A549 (cell line): Measurements from ENCODE around the gene IGSF10. TPM values are rescaled to one million over a fixed set of nuclear protein-coding genes. Genes with fewer than 3 reads are reported as not detected.

Experiments used
- ATAC-seq, 2 experiments: fragments of 200-7000 bp in 1 of 2; fragments of >200 bp in 1 of 2; cut with Nextera tagmentation in 1 of 2; cut with Tn5 transposase in 1 of 2; 3 replicates each; pipeline versions ENCODE4 v1.8.0 to v1.9.1; 2018 to 2020; ENCODE audit warnings: mild to moderate bottlenecking in 1 of 2, moderate library complexity in 1 of 2
- CTCF ChIA-PET: fragments of 300-600 bp; sonication (Branson Sonifier 250); formaldehyde crosslinking; extraction: SDS; loops from one replicate; lab custom pipeline; 2021; ENCODE audit warnings: antibody characterized with exemption, inconsistent platforms; lab: Yijun Ruan, JAX
- POLR2A ChIA-PET: fragments of 350-600 bp; formaldehyde crosslinking; extraction: SDS; loops from one replicate; lab custom pipeline; 2021; ENCODE audit warnings: antibody characterized with exemption, inconsistent platforms; lab: Yijun Ruan, JAX
- DNase-seq, 2 experiments: peaks; one replicate each; pipeline versions ENCODE4 v3.0.0 to v3.0.0-alpha.2; 2011 to 2016; ENCODE audit warnings: low read depth in 1 of 2, low spot score in 1 of 2
- FAIRE-seq: peaks from 2 replicates; lab custom pipeline; 2011; peaks lifted over from hg19 to GRCh38; lab: Jason Lieb, UNC
- H3K27ac ChIP-seq, 2 experiments: fragments of >200 bp; sonication (Bioruptor Twin); formaldehyde crosslinking; 3 replicates each; pipeline ENCODE4 v1.5.1; 2016 to 2017
- H3K4me1 ChIP-seq: fragments of >200 bp; sonication (Bioruptor Twin); formaldehyde crosslinking; 3 replicates; pipeline ENCODE4 v1.6.1; 2016
- H3K4me2 ChIP-seq: fragments of >200 bp; sonication (Bioruptor Twin); formaldehyde crosslinking; 3 replicates; pipeline ENCODE4 v1.6.1; 2016
- H3K4me3 ChIP-seq: fragments of >200 bp; sonication (Bioruptor Twin); formaldehyde crosslinking; 3 replicates; pipeline ENCODE4 v1.5.1; 2016
- H3K9me3 ChIP-seq: fragments of >200 bp; sonication (Bioruptor Twin); formaldehyde crosslinking; 3 replicates; pipeline ENCODE4 v1.6.1; 2016
- EP300 ChIP-seq, 2 experiments: fragments of >200 bp; sonication (Bioruptor Twin); formaldehyde crosslinking; IDR thresholded peaks; 2 replicates in 1 of 2; 3 replicates in 1 of 2; pipeline ENCODE4 v1.6.1; 2016 to 2017
- FOSL2 ChIP-seq, 2 experiments: fragments of 450-650 bp in 1 of 2; fragments of >200 bp in 1 of 2; sonication (Bioruptor Twin) in 1 of 2; formaldehyde crosslinking; IDR thresholded peaks; 2 replicates each; pipeline versions ENCODE4 v1.5.0 to v1.6.1; 2016 to 2020; ENCODE audit warnings: mild to moderate bottlenecking in 1 of 2, moderate library complexity in 1 of 2
- GATA3 ChIP-seq: IDR thresholded peaks from 2 replicates; pipeline ENCODE4 v1.6.1; 2012; ENCODE audit warnings: borderline replicate concordance
- JUN ChIP-seq, 2 experiments: fragments of >200 bp; sonication (Bioruptor Twin); formaldehyde crosslinking; IDR thresholded peaks; 2 replicates in 1 of 2; 3 replicates in 1 of 2; pipeline ENCODE4 v1.6.1; 2016 to 2017
- JUNB ChIP-seq: fragments of >200 bp; sonication (Bioruptor Twin); formaldehyde crosslinking; IDR thresholded peaks from 2 replicates; pipeline ENCODE4 v1.6.1; 2016
- MAZ ChIP-seq: fragments of 150-350 bp; IDR thresholded peaks from 2 replicates; pipeline ENCODE4 v1.6.1; 2014; ENCODE audit warnings: antibody characterized with exemption, low read depth, low read length, borderline replicate concordance
- RAD21 ChIP-seq, 2 experiments: fragments of >200 bp in 1 of 2; sonication (Bioruptor Twin) in 1 of 2; formaldehyde crosslinking in 1 of 2; IDR thresholded peaks in 1 of 2; conservative IDR thresholded peaks in 1 of 2; 2 replicates in 1 of 2; 3 replicates in 1 of 2; pipeline ENCODE4 v1.6.1; 2012 to 2018; ENCODE audit warnings: inconsistent platforms in 1 of 2
- SMC3 ChIP-seq: fragments of >200 bp; sonication (Bioruptor Twin); formaldehyde crosslinking; IDR thresholded peaks from 3 replicates; pipeline ENCODE4 v1.6.1; 2018; ENCODE audit warnings: inconsistent platforms
- TP53 ChIP-seq: fragments of 250-450 bp; sonication (Bioruptor Pico); IDR thresholded peaks from 2 replicates; pipeline ENCODE4 v1.5.0; 2021; ENCODE audit warnings: mild to moderate bottlenecking, moderate library complexity
- ZC3H11A ChIP-seq: fragments of 450-650 bp; IDR thresholded peaks from 2 replicates; pipeline ENCODE4 v1.6.1; 2014; ENCODE audit warnings: antibody characterized with exemption, mild to moderate bottlenecking
- ZFP36 ChIP-seq: fragments of 450-650 bp; IDR thresholded peaks from 2 replicates; pipeline ENCODE4 v1.6.1; 2014; ENCODE audit warnings: borderline replicate concordance; ENCODE audit not compliant: partially characterized antibody
- WGBS: methylation state at CpG from one replicate; pipeline ENCODE4 v1.1.6; 2017; ENCODE audit errors: missing lambda C conversion rate; 5-methylcytosine and 5-hydroxymethylcytosine counted together
- polyA plus RNA-seq, 4 experiments: library from polyadenylated mRNA; depleted of rRNA in 3 of 4; stranded (reverse); fragments of >200 nt; fragmentation: RNase III in 1 of 4; extraction: RNeasy Plus Mini Kit Qiagen cat#74134 plus additional on column Dnase treatment in 1 of 4; gene quantifications; 2 replicates in 3 of 4; 3 replicates in 1 of 4; pipeline ENCODE4 v1.2.3, GENCODE V29; 2011 to 2017
- TF ChIP-seq, protein P1 (sequence below): fragments of >200 bp; sonication (Bioruptor Twin); formaldehyde crosslinking; IDR thresholded peaks from 3 replicates; pipeline ENCODE4 v1.5.1; 2016
- TF ChIP-seq, protein P2 (sequence below): fragments of 250-450 bp; sonication (Bioruptor Pico); IDR thresholded peaks from 2 replicates; pipeline ENCODE4 v1.5.0; 2021; ENCODE audit warnings: mild to moderate bottlenecking, moderate library complexity, borderline replicate concordance
- TF ChIP-seq, protein P3 (sequence below): fragments of >200 bp; sonication (Bioruptor Twin); formaldehyde crosslinking; IDR thresholded peaks from 2 replicates; pipeline ENCODE4 v1.6.1; 2016
- TF ChIP-seq, protein P4 (sequence below): fragments of 450-650 bp; IDR thresholded peaks from 2 replicates; pipeline ENCODE4 v1.6.1; 2014; ENCODE audit warnings: antibody characterized with exemption

Gene IGSF10
- polyA plus RNA-seq, 2 of the 4 experiments (the other 2 are of a cell fraction) = 0.61 to 2.9 TPM

DNA sequence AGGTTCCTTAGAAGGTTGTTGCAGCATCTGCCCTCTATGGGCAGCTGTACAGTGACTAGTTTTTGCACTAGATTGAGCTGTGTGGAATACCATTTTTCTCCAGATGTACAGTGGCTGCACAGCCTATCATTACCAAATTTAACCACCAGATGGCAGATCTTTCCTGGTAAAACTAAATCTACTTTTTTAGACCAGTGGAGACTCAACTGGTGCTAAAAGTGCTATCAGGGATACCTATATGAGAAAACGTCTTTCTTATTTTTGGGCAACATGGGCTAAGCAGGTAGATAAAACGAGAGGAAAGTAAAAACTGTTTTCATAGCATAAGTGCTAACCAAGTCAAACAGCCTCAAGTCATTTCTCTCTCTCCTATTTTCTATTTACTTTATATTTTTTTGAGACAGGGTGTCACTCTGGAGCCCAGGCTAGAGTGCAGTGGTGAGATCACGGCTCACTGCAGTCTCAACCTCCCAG, 21.2 kb downstream of the IGSF10 start:
- peak overlapping the region; percentile 16; the same call in 1 of the 3 replicates for H3K4me2 ChIP-seq
- DNase-seq (peak; percentile 50 to 76), ATAC-seq (peak; percentile 98 to 99), FAIRE-seq (no peak)
- TF ChIP-seq SMC3 (peak; percentile 91), MAZ (no peak), RAD21 (conservative IDR thresholded peaks at IDR 0.05 in 1 of 2, IDR thresholded peaks at IDR 0.05 in 1 of 2) (peak; percentile 85 to 88)
- TF ChIP-seq, protein P1, sequence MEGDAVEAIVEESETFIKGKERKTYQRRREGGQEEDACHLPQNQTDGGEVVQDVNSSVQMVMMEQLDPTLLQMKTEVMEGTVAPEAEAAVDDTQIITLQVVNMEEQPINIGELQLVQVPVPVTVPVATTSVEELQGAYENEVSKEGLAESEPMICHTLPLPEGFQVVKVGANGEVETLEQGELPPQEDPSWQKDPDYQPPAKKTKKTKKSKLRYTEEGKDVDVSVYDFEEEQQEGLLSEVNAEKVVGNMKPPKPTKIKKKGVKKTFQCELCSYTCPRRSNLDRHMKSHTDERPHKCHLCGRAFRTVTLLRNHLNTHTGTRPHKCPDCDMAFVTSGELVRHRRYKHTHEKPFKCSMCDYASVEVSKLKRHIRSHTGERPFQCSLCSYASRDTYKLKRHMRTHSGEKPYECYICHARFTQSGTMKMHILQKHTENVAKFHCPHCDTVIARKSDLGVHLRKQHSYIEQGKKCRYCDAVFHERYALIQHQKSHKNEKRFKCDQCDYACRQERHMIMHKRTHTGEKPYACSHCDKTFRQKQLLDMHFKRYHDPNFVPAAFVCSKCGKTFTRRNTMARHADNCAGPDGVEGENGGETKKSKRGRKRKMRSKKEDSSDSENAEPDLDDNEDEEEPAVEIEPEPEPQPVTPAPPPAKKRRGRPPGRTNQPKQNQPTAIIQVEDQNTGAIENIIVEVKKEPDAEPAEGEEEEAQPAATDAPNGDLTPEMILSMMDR = peak; percentile 61
- H3K4me3 ChIP-seq = no peak overlapping the region
- H3K4me1 ChIP-seq = peaks cover 13% of the 10 kb centered on the region
- no peaks in the 10 kb centered on the region for H3K9me3 ChIP-seq
- peak overlapping the region; percentile 41 to 66; a peak in 4 of 6 replicates for H3K27ac ChIP-seq
- ChIA-PET POLR2A (interaction anchor here (1.0 kb wide), 1 partner anchor 397 kb away, joined by 3 read pairs; no protein-coding TSS in a partner anchor), CTCF (interaction anchor here (0.5 to 6.7 kb wide), 28 partner anchors 9 to 914 kb away, joined by 3 to 71 read pairs (median 5); no protein-coding TSS in a partner anchor)
- WGBS = 11% methylated on average over 3 of the region's 3 CpGs

DNA sequence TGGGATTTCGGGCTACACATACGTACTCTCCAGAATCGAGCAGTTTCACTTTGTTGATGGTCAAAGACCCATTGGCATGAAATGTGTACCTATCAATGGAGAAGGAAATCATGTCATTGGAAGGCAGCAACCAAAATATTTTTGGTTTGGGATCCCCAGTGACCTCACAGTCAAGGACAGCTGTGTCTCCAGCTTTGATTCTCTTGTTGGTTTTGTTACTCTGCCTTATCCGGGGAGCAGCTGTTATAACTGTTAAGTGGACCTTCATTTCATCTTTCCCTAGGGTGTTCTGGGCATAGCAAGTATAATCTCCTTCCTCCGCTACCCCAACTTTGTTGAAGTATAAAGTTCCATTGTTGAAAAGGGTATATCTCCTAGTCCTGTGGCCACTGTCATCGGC, 23.0 kb downstream of the IGSF10 start:
- DNase-seq (no peak), FAIRE-seq (no peak), ATAC-seq (no peak)
- WGBS = 94% methylated on average over 6 of the region's 6 CpGs
- H3K4me1 ChIP-seq = peaks cover 31% of the 10 kb centered on the region
- no peaks in the 10 kb centered on the region for H3K9me3 ChIP-seq
- POLR2A ChIA-PET = no interaction called here
- H3K4me2 ChIP-seq = no peak overlapping the region
- no peak for TF ChIP-seq ZFP36
- TF ChIP-seq, protein P2, sequence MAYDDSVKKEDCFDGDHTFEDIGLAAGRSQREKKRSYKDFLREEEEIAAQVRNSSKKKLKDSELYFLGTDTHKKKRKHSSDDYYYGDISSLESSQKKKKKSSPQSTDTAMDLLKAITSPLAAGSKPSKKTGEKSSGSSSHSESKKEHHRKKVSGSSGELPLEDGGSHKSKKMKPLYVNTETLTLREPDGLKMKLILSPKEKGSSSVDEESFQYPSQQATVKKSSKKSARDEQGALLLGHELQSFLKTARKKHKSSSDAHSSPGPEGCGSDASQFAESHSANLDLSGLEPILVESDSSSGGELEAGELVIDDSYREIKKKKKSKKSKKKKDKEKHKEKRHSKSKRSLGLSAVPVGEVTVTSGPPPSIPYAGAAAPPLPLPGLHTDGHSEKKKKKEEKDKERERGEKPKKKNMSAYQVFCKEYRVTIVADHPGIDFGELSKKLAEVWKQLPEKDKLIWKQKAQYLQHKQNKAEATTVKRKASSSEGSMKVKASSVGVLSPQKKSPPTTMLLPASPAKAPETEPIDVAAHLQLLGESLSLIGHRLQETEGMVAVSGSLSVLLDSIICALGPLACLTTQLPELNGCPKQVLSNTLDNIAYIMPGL = no peak
- TF ChIP-seq, protein P3, sequence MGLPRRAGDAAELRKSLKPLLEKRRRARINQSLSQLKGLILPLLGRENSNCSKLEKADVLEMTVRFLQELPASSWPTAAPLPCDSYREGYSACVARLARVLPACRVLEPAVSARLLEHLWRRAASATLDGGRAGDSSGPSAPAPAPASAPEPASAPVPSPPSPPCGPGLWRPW = no peak
- H3K27ac ChIP-seq = no peak overlapping the region
- CTCF ChIA-PET = interaction anchor here (1.0 to 6.7 kb wide), 8 partner anchors 12 to 1006 kb away, joined by 3 to 71 read pairs (median 18); no protein-coding TSS in a partner anchor
- H3K4me3 ChIP-seq = no peak overlapping the region

DNA sequence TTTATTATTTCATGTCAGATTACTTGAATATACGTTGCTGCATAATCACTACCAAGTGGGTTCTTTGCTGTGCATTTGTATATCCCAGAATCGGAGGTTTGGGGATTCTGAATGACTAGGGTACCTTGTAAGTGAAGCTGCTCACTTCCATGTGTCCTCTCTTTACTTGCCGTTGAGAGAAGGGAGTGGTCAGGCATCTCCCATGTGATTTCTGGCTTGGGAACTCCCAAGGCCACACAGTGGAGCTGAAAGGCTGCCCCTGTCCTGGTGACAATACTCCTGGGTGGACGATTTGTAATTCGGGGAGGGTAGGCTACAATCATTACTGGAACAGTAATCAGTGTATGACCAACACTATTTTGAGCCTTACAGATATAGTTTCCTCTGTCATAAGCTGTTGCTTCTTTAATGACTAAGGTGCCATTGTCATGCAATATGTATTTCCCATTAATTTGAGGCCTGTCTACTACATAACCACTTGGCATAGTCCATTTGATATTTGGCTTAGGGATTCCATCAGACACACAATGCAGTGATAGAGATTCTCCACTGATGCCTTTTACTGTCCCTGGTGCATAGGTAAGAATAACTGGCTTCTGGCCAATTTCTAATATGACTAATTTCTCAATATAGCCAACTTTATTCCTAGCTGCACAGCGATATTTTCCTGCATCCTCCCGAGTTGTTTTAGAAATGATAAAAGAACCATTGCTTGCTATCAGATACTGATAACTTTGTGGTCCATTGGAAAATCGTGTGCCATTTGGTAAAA, 24.0 kb downstream of the IGSF10 start:
- peaks cover 38% of the 10 kb centered on the region for H3K4me1 ChIP-seq
- ATAC-seq = no peak

DNA sequence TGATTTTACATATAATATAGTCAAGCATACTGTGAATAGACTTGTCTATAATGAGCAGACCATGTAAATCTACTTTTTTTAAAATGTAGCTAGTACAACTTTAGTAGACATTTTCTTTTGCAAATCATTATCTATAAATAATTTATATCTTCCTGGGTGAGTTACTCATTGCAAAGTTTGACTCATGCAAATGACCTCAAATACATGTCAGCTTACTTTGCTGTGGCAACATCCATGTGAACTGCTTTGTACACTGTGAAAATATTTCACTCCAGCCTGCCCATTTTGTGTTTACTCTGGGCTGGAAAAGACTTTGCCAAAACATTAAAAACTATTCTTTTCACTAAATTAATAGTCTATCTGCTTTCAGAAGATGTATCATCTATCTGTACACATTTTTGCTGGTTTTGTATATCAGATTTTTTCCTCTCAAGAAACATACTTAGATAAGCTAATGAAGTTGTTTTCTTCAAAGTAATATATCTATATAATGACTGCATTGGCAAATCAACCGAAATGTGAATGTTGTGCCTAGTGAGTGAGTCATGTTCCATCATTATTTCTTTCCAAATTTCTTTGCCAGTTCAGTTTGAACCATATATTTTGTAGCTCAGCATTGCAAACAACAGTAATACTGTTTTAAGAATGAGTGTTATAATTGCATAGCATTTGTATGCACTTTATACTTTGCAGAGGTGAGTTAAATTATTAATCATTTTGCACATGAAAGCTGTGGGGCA, 26.5 kb downstream of the IGSF10 start:
- Histone ChIP-seq H3K4me3 (no peak overlapping the region), H3K27ac (peak overlapping the region; percentile 40 to 52; a peak in 5 of 6 replicates), H3K4me2 (peak overlapping the region; percentile 67), H3K4me1 (peaks cover 33% of the 10 kb centered on the region), H3K9me3 (no peaks in the 10 kb centered on the region)
- WGBS = 3% methylated on average over 1 of the region's 1 CpG
- no peak for TF ChIP-seq ZC3H11A
- TF ChIP-seq FOSL2 (IDR thresholded peaks at IDR 0.05) = peak; percentile 76
- peak; percentile 91 for TF ChIP-seq FOSL2 (CRISPR knock-in tag; IDR thresholded peaks at IDR 0.05)
- peak; percentile 63; the same call in 1 of the 2 replicates for TF ChIP-seq GATA3
- peak in 1 of 2 experiments; percentile 30; a peak in 2 of 5 replicates for TF ChIP-seq JUN (IDR thresholded peaks at IDR 0.05)
- peak; percentile 22 to 30; a peak in 2 of 5 replicates for TF ChIP-seq EP300 (IDR thresholded peaks at IDR 0.05)
- TF ChIP-seq, protein P4, sequence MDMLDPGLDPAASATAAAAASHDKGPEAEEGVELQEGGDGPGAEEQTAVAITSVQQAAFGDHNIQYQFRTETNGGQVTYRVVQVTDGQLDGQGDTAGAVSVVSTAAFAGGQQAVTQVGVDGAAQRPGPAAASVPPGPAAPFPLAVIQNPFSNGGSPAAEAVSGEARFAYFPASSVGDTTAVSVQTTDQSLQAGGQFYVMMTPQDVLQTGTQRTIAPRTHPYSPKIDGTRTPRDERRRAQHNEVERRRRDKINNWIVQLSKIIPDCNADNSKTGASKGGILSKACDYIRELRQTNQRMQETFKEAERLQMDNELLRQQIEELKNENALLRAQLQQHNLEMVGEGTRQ = no peak
- TF ChIP-seq JUNB = peak; percentile 90
- ATAC-seq (peak; percentile 88 to 90), DNase-seq (peak; percentile 31 to 77), FAIRE-seq (no peak)
- ChIA-PET POLR2A (no interaction called here), CTCF (interaction anchor here (1.1 to 2.6 kb wide), 5 partner anchors 10 to 485 kb away, joined by 3 to 8 read pairs (median 4); no protein-coding TSS in a partner anchor)

More for the DNA sequence above, 24.0 kb downstream of the IGSF10 start:
- 75% methylated on average over 8 of the region's 8 CpGs for WGBS
- no peak for DNase-seq
- no peak for TF ChIP-seq TP53
- CTCF ChIA-PET = interaction anchor here (1.3 to 6.7 kb wide), 5 partner anchors 11 to 483 kb away, joined by 3 to 71 read pairs (median 24); no protein-coding TSS in a partner anchor
- no peaks in the 10 kb centered on the region for H3K9me3 ChIP-seq
- no peak overlapping the region for H3K4me3 ChIP-seq
- POLR2A ChIA-PET = no interaction called here
- H3K4me2 ChIP-seq = no peak overlapping the region
- FAIRE-seq = no peak
- H3K27ac ChIP-seq = peak overlapping the region in 1 of 2 experiments; percentile 36; a peak in 2 of 6 replicates
